Activated CD8-positive, alpha-beta memory T cell treated with anti-CD3 and anti-CD28 coated beads, Interleukin-2, amount 10 ng/mL, durations not matched to agents 7 days and 5 days (primary cell): ENCODE results near the gene GINS3. TPM values are rescaled to one million over a fixed set of nuclear protein-coding genes. Genes with fewer than 3 reads are reported as not detected.
"Not testable (repeated sequence)": the region's sequence is repeated elsewhere in the genome, so short reads cannot be mapped to it uniquely, and the experiment has no call there.

Source experiments
- ATAC-seq: fragments of 150-1000 bp; cut with Tn5 transposase; one replicate; pipeline ENCODE4 v1.10.0; 2021; ENCODE audit warnings: moderate library complexity
- CTCF ChIA-PET: fragments of 350-600 bp; sonication (Branson Sonifier 250); formaldehyde crosslinking; loops from one replicate; lab custom pipeline; 2021; ENCODE audit warnings: antibody characterized with exemption; lab: Charles Lee
- DNase-seq: peaks from one replicate; pipeline ENCODE4 v3.0.0-alpha.2; 2020
- H3K27ac Mint-ChIP-seq: one replicate; pipeline ENCODE4 v1.8.0; 2021; ENCODE audit warnings: mild to moderate bottlenecking, mixed read lengths
- H3K27me3 Mint-ChIP-seq: one replicate; pipeline ENCODE4 v1.8.0; 2021; ENCODE audit warnings: mixed read lengths
- H3K36me3 Mint-ChIP-seq: one replicate; pipeline ENCODE4 v1.8.0; 2021; ENCODE audit warnings: mild to moderate bottlenecking, mixed read lengths
- H3K4me1 Mint-ChIP-seq: one replicate; pipeline ENCODE4 v1.8.0; 2021; ENCODE audit warnings: mixed read lengths
- H3K4me3 Mint-ChIP-seq: one replicate; pipeline ENCODE4 v1.8.0; 2021; ENCODE audit warnings: mild to moderate bottlenecking, moderate library complexity, mixed read lengths
- H3K9me3 Mint-ChIP-seq: one replicate; pipeline ENCODE4 v1.8.0; 2022; ENCODE audit warnings: low read depth, mixed read lengths
- total RNA-seq, 2 experiments: library from RNA; stranded (reverse); gene quantifications; one replicate each; pipeline ENCODE4 v1.2.3, GENCODE V29; 2021

GINS3 gene
- total RNA-seq, 2 experiments from 2014 or later, result 15.6 to 19.2 TPM

DNA sequence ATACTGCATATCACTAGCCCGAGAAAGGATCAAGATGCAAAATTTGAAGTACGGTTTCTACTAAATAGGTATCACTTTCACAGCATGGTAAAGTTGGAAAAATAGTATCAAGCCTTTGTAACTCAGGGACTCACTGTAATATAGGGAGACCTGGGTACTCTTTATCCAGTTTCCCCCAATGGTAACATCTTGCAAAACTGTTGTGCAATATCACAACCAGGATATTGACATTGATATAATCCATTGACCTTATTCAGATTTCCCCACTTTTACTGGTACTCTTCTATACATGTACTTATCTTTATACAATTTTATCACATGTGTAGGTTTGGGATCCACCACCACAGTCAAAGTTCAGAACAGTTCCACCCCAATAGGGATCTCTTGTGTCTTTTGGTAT lies 20.4 kb upstream of the GINS3 start:
- DNase-seq, result no peak
- CTCF ChIA-PET, result interaction anchor here (1.5 kb wide), 1 partner anchor 21 kb away, joined by 4 read pairs; the partner anchor contains the start of gene GINS3
- no peak for ATAC-seq
- no peaks in the 10 kb centered on the region for H3K36me3 Mint-ChIP-seq
- no peaks in the 10 kb centered on the region for H3K4me1 Mint-ChIP-seq
- H3K27ac Mint-ChIP-seq, result no peak overlapping the region
- H3K4me3 Mint-ChIP-seq, result no peak overlapping the region
- no peaks in the 10 kb centered on the region for H3K9me3 Mint-ChIP-seq
- peaks cover 52% of the 10 kb centered on the region for H3K27me3 Mint-ChIP-seq

DNA sequence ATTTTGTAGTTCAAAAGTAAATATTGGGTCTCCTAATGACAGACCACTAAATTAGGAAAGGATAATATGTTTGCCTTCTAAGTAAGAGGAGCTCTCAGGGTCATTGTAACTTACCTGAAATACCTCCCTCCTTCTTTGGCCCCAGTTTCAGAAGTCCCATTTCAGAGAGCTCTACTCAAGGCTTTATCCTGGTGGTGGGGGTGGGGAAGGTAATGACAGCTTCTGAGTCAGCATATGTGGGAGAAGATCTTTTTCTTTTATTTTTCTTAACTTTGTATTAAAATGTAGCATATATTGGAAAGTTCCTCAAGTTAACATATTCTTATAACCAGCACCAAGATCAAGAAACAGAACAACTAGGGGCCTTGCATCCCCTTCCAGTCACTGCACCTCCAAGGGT lies 16.9 kb upstream of the GINS3 start:
- Mint-ChIP-seq H3K27me3 (peaks cover 47% of the 10 kb centered on the region), H3K4me1 (no peaks in the 10 kb centered on the region), H3K9me3 (no peaks in the 10 kb centered on the region), H3K36me3 (no peaks in the 10 kb centered on the region), H3K27ac (no peak overlapping the region), H3K4me3 (no peak overlapping the region)
- no peak for ATAC-seq
- CTCF ChIA-PET, result interaction anchor here (0.6 to 2.1 kb wide), 4 partner anchors 16 to 39 kb away, joined by 3 to 4 read pairs (median 4); no protein-coding TSS in a partner anchor
- DNase-seq, result no peak

DNA sequence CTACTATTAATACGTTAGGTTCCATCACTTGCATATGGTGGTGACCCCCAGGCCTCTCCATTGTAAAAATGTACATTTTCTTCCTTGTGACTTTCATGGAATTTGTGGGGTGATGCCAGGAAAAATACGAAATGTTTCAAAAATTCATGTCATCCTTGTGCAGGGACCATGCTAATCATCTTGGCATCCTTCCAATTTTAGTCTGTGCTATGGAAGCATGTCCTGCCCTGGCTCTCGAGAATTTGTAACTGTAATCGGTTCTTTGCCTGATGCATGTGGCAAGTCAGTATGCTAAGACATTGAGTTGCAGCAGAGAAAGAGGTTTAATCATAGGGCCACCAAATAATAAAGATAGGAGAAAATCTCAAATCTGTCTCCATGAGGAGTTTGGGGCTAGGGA lies 14.3 kb upstream of the GINS3 start:
- Mint-ChIP-seq H3K27ac (no peak overlapping the region), H3K9me3 (no peaks in the 10 kb centered on the region), H3K4me3 (no peak overlapping the region), H3K36me3 (no peaks in the 10 kb centered on the region), H3K27me3 (peaks cover 47% of the 10 kb centered on the region), H3K4me1 (no peaks in the 10 kb centered on the region)
- DNase-seq (no peak), ATAC-seq (no peak)
- CTCF ChIA-PET, result no interaction called here

DNA sequence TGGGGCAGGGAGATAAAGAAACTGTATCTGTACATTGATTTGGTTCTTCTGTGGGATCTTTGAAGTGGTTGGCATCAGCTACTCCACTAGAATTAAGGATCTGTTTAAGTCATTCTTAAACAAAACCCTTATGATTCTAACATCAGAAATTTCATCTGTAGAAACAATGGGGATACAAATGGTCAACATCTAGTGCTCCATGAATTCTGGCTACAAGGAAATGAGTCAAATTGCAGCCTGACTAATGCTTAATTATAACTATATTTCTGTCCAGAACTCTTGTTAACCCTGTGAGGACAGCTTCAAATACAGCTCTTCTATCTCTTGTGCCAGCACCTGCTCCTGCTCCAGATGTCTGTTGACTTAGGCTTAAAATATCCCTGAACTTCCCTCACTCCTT lies 13.9 kb upstream of the GINS3 start:
- Mint-ChIP-seq H3K9me3 (no peaks in the 10 kb centered on the region), H3K4me1 (no peaks in the 10 kb centered on the region), H3K4me3 (no peak overlapping the region), H3K36me3 (no peaks in the 10 kb centered on the region), H3K27ac (no peak overlapping the region), H3K27me3 (peaks cover 44% of the 10 kb centered on the region)
- ATAC-seq (no peak), DNase-seq (no peak)
- CTCF ChIA-PET, result no interaction called here

DNA sequence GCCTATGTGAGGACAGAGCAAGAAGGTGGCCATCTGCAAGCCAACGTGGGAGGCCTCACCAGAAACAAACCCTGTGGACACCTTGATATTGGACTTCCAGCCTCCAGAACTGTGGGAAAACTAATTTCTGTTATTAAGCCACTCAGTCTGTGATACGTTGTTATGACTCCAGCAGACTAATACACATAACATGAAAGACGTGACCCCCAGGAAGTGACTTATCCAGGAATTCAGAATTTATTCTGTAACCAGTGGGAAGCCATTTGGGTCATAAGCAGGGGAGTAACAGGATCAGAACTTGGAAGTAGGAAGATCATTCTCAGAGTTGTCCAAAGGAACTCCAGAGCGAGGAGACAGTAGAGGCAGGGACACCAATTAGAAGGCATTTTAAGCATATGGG lies 12.5 kb upstream of the GINS3 start:
- no peaks in the 10 kb centered on the region for H3K36me3 Mint-ChIP-seq
- H3K9me3 Mint-ChIP-seq, result no peaks in the 10 kb centered on the region
- H3K27me3 Mint-ChIP-seq, result peaks cover 34% of the 10 kb centered on the region
- CTCF ChIA-PET, result no interaction called here
- DNase-seq (no peak), ATAC-seq (no peak)
- H3K4me3 Mint-ChIP-seq, result no peak overlapping the region
- no peak overlapping the region for H3K27ac Mint-ChIP-seq
- no peaks in the 10 kb centered on the region for H3K4me1 Mint-ChIP-seq

DNA sequence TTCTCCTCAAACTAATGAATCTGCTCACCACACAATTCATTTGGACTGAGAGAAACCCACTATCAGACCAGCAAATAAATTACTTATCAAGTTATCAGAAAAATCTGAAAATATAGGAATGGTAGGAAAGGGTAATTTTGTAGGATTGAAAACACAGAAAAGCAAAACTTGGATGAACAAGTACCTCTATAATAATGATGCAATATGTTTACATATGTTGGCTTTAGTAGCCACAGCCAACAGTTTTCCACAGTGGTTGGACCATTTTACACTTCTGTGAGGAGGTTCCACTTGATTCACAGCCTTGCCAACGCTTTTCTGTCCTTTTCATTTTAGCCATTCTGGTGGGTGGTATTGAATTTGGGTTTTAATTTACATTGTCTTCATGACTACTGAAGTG lies 10.6 kb upstream of the GINS3 start:
- H3K4me1 Mint-ChIP-seq, result no peaks in the 10 kb centered on the region
- H3K27me3 Mint-ChIP-seq, result peaks cover 29% of the 10 kb centered on the region
- H3K36me3 Mint-ChIP-seq, result no peaks in the 10 kb centered on the region
- H3K27ac Mint-ChIP-seq, result no peak overlapping the region
- CTCF ChIA-PET, result no interaction called here
- ATAC-seq (no peak), DNase-seq (no peak)
- H3K4me3 Mint-ChIP-seq, result no peak overlapping the region
- H3K9me3 Mint-ChIP-seq, result no peaks in the 10 kb centered on the region

DNA sequence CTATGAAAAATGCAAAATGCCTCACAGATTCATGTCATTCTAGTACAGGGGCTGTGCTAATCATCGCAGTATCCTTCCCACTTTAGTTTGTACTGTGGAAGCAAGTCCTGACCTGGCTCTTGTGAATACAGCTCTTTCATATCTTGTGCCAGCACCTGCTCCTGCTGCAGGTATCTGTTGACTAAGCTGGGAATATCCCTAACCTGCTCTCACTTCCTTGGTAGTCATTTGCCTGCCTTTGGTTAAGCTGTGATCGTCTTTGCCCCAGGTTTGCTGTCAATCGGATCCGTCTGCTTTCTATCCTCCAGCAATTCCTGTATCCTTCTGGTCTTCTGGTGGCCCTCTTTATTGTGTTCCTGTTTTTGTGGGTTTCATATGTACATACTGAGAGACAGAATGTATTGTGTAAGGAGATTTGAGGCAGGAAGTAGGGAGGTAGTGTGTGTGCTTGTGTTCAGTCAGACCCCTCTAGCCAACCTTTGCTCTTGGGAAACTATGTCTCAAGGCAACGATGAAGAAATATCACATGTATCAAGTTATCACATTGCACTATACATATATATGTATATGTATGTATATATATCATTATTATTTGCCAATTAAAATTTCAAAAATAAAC lies 7.7 kb upstream of the GINS3 start:
- CTCF ChIA-PET, result no interaction called here
- DNase-seq (no peak), ATAC-seq (no peak)
- no peak overlapping the region for H3K27ac Mint-ChIP-seq
- no peaks in the 10 kb centered on the region for H3K4me1 Mint-ChIP-seq
- no peaks in the 10 kb centered on the region for H3K9me3 Mint-ChIP-seq
- peaks cover 18% of the 10 kb centered on the region for H3K27me3 Mint-ChIP-seq
- no peaks in the 10 kb centered on the region for H3K36me3 Mint-ChIP-seq
- no peak overlapping the region for H3K4me3 Mint-ChIP-seq

DNA sequence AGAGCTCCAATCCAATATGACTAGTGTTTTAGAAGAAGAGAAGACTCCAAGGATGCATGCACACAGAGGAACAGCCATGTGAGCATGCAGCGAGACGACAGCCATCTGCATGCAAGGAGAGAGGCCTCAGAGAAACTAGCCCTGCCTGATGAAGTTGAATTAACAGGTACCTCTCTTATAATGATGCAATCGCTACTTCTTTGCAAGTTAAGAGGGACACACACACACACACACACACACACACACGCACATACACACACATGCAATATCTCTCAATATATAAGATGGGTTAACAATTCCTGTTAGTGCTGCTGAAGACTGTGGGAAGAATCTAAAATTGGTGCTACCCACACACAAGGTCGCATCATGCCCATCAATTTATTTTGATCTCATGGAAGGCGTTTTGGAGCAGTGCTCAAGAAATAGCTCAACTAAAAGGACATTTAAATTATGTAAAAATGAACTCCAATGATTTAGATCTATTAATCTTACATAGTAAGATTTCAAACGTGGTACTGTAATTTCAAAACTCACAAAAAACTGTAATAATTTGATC lies 7.0 kb upstream of the GINS3 start:
- DNase-seq (no peak), ATAC-seq (no peak)
- no peaks in the 10 kb centered on the region for H3K4me1 Mint-ChIP-seq
- H3K36me3 Mint-ChIP-seq, result no peaks in the 10 kb centered on the region
- CTCF ChIA-PET, result no interaction called here
- H3K27ac Mint-ChIP-seq, result no peak overlapping the region
- no peak overlapping the region for H3K4me3 Mint-ChIP-seq
- peaks cover 11% of the 10 kb centered on the region for H3K27me3 Mint-ChIP-seq
- no peaks in the 10 kb centered on the region for H3K9me3 Mint-ChIP-seq

DNA sequence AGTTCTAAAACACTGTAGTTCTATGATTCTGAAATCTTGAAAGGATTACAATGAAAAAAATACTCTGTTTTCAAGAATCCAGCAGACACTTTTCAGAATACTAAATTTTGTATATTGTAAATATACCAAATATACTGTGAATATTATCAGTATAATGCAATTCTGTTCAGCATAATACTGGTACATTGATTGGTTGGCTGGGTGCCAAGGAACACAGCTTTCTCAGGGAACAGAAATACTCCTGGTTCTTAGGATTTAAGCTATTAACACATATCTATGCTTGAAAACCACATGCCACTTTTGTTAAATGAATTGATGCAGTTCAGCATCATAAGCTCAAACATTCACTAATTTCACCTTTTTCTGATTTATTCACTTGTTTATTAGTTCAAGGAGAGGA lies 2.5 kb upstream of the GINS3 start:
- ATAC-seq, result no peak
- CTCF ChIA-PET, result interaction anchor here (0.7 to 1.5 kb wide), 3 partner anchors 52 to 366 kb away, joined by 3 to 5 read pairs (median 4); no protein-coding TSS in a partner anchor
- Mint-ChIP-seq H3K27me3 (peaks cover 4% of the 10 kb centered on the region), H3K27ac (no peak overlapping the region), H3K4me3 (no peak overlapping the region), H3K36me3 (peaks cover 6% of the 10 kb centered on the region), H3K4me1 (peaks cover 17% of the 10 kb centered on the region), H3K9me3 (no peaks in the 10 kb centered on the region)
- DNase-seq, result no peak

DNA sequence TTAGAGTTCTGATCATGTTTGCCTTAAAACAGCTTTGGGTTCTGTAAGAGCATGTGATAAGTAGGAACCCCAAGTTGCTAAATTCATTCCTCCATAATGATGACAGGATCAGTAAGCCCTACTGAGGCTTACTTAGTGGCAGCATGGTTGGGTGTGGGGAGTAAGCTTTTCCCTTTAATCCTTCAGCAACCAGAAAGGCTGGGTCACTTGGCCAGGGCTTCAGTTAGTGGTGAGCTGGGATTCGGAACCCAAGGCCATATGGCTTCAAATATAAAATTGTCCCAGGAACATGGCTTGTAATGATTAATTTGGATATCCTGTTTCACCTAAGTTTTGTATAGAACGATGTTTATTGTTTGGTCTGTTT lies 850 bp downstream of the GINS3 start:
- CTCF ChIA-PET, result interaction anchor here (0.6 to 2.1 kb wide), 8 partner anchors 22 to 394 kb away, joined by 3 to 15 read pairs (median 4); no protein-coding TSS in a partner anchor
- Mint-ChIP-seq H3K27me3 (peaks cover 4% of the 10 kb centered on the region), H3K36me3 (peaks cover 15% of the 10 kb centered on the region), H3K9me3 (no peaks in the 10 kb centered on the region), H3K4me1 (peaks cover 22% of the 10 kb centered on the region), H3K27ac (peak overlapping the region; percentile 100), H3K4me3 (peak overlapping the region; percentile 100)
- no peak for DNase-seq
- ATAC-seq, result peak; percentile 6

DNA sequence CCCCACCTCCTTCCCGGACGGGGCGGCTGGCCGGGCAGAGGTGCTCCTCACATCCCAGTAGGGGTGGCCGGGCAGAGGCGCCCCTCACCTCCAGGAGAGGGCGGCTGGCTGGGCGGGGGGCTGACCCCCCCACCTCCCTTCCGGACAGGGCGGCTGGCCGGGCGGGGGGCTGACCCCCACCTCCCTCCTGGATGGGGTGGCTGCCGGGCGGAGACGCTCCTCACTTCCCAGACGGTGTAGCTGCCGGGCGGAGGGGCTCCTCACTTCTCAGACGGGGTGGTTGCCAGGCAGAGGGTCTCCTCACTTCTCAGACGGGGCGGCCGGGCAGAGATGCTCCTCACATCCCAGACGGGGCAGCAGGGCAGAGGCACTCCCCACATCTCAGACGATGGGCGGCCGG lies 4.6 kb downstream of the GINS3 start:
- Mint-ChIP-seq H3K4me1 (peaks cover 23% of the 10 kb centered on the region), H3K36me3 (peaks cover 29% of the 10 kb centered on the region)
- H3K4me3 Mint-ChIP-seq, CTCF ChIA-PET, H3K9me3 Mint-ChIP-seq, H3K27me3 Mint-ChIP-seq, ATAC-seq, DNase-seq, H3K27ac Mint-ChIP-seq: not testable (repeated sequence)

DNA sequence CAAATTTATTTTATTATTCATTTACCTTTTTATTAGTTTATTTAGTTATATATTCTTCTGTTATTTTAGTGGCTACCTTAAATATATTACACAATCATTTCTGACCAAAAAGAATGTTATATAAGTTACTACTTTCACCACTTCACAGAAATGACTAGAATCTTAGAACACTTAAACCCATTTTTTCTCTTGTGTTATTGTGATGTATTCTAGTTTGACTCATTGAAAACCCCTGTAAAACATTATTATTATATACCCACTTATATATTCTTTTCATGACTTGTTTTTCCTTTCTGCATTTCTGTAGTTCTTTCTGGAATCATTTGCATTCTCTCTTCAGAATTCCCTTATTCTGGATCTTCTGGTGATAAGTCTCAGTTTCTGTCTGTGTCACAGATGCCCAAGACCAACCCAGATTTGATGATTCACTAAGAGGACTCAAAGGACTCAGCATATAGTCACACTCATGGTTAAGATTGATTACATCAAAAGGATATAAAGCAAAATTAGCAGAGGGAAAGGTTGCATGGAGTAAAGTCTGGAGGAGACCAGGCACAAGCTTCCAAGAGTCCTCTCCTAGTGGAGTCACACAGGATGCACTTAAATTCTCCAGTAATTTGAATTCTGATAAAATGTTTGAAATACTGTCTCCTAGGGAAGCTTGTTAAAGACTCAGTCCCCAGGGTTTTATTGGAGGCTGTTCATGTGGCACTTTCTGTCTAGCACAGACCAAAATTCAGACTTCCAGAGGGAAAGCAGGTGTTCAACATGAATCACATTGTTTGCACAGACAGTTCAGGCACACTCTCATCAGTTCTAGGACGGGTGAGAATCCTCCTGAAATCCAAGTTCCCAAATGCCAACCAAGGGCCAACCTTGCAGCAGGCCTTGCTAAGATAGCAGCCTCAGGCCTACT lies 7.7 kb downstream of the GINS3 start:
- CTCF ChIA-PET, result no interaction called here
- peaks cover 7% of the 10 kb centered on the region for H3K4me1 Mint-ChIP-seq
- no peaks in the 10 kb centered on the region for H3K9me3 Mint-ChIP-seq
- no peak overlapping the region for H3K27ac Mint-ChIP-seq
- DNase-seq (no peak), ATAC-seq (no peak)
- peaks cover 36% of the 10 kb centered on the region for H3K36me3 Mint-ChIP-seq
- no peaks in the 10 kb centered on the region for H3K27me3 Mint-ChIP-seq
- H3K4me3 Mint-ChIP-seq, result no peak overlapping the region

DNA sequence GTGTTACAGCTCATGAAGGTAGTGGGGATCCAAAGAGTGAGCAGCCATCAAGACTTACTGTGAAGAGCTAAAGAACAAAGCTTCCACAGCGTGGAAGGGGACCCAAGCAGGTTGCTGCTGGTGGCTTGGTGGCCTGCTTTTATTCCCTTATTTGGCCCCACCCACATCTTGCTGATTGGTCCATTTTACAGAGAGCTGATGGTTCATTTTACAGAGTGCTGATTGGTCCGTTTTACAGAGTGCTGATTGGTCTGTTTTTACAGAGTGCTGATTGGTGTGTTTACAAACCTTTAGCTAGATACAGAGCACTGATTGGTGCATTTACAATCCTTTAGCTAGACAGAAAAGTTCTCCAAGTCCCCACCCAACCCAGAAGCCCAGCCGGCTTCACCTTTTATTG lies 9.0 kb downstream of the GINS3 start:
- H3K9me3 Mint-ChIP-seq, ATAC-seq, H3K4me3 Mint-ChIP-seq, H3K27ac Mint-ChIP-seq, H3K27me3 Mint-ChIP-seq, H3K4me1 Mint-ChIP-seq, CTCF ChIA-PET, DNase-seq: not testable (repeated sequence)
- H3K36me3 Mint-ChIP-seq, result peaks cover 32% of the 10 kb centered on the region
